SK-N-SH (cell line): ENCODE data around the gene NDFIP1. TPM values are rescaled to one million over a fixed set of nuclear protein-coding genes. Genes with fewer than 3 reads are reported as not detected.

Source experiments
- CTCF ChIA-PET: fragments of 300-600, 350-600 bp; formaldehyde crosslinking; extraction: SDS; loops from one replicate; lab custom pipeline; 2021; lab: Yijun Ruan, JAX
- POLR2A ChIA-PET: fragments of 350-600 bp; sonication (Branson Sonifier 250); formaldehyde crosslinking; extraction: SDS; loops from one replicate; lab custom pipeline; 2020; ENCODE audit warnings: antibody characterized with exemption, inconsistent platforms; lab: Yijun Ruan, JAX
- DNase-seq: peaks from one replicate; pipeline ENCODE4 v3.0.0; 2012
- H2AFZ ChIP-seq: fragments of 200-600 bp; sonication (generic); 2 replicates; pipeline ENCODE4 v1.8.1; 2016; ENCODE audit warnings: antibody characterized with exemption, mild to moderate bottlenecking, low read depth
- H3F3A ChIP-seq: fragments of 200-600 bp; sonication (generic); replicated peaks from 2 replicates; pipeline ENCODE3; 2016; ENCODE audit warnings: antibody characterized with exemption, mild to moderate bottlenecking; ENCODE audit not compliant: insufficient read depth
- H3K27ac ChIP-seq, 2 experiments: fragments of 200-500 bp in 1 of 2; fragments of 200-600 bp in 1 of 2; sonication (Bioruptor generic) in 1 of 2; sonication (generic), shearing (Covaris generic) in 1 of 2; 2 replicates each; pipeline versions ENCODE4 v1.5.1 to v1.6.1; 2014 to 2016; ENCODE audit warnings: low read depth in 2 of 2, inconsistent platforms in 1 of 2, low read length in 1 of 2, mild to moderate bottlenecking in 1 of 2, mixed read lengths in 1 of 2
- H3K27me3 ChIP-seq: fragments of 200-600 bp; sonication (generic), shearing (Covaris generic); 2 replicates; pipeline ENCODE4 v1.6.1; 2016; ENCODE audit warnings: mixed run types; ENCODE audit not compliant: insufficient read depth
- H3K36me3 ChIP-seq, 2 experiments: fragments of 200-500 bp in 1 of 2; fragments of 200-600 bp in 1 of 2; sonication (Bioruptor generic) in 1 of 2; sonication (generic) in 1 of 2; replicated peaks in 1 of 2; 2 replicates each; pipeline versions ENCODE3 to v1.5.1; 2014 to 2016; ENCODE audit warnings: low read length in 1 of 2, mild to moderate bottlenecking in 1 of 2; ENCODE audit not compliant: insufficient read depth in 2 of 2, control insufficient read depth in 1 of 2
- H3K4me1 ChIP-seq, 2 experiments: fragments of 200-500 bp in 1 of 2; fragments of 200-600 bp in 1 of 2; sonication (Bioruptor generic) in 1 of 2; sonication (generic), shearing (Covaris generic) in 1 of 2; 2 replicates each; pipeline versions ENCODE4 v1.5.1 to v1.6.1; 2014 to 2016; ENCODE audit warnings: low read depth in 1 of 2, low read length in 1 of 2, mixed run types in 1 of 2; ENCODE audit not compliant: insufficient read depth in 2 of 2, control insufficient read depth in 1 of 2
- H3K4me2 ChIP-seq: fragments of 200-600 bp; sonication (generic), shearing (Covaris generic); 2 replicates; pipeline ENCODE4 v1.6.1; 2017; ENCODE audit warnings: mixed run types
- H3K4me3 ChIP-seq, 2 experiments: fragments of 200-500 bp in 1 of 2; fragments of 200-600 bp in 1 of 2; sonication (Bioruptor generic) in 1 of 2; sonication (generic), shearing (Covaris generic) in 1 of 2; 2 replicates each; pipeline versions ENCODE4 v1.5.1 to v1.8.1; 2014 to 2016; ENCODE audit warnings: low read depth in 2 of 2, inconsistent platforms in 1 of 2, low read length in 1 of 2, mild to moderate bottlenecking in 1 of 2, mixed read lengths in 1 of 2, moderate library complexity in 1 of 2
- H3K79me2 ChIP-seq: fragments of 200-600 bp; sonication (generic); 2 replicates; pipeline ENCODE4 v1.8.1; 2017; ENCODE audit warnings: mild to moderate bottlenecking; ENCODE audit not compliant: insufficient read depth
- H3K9ac ChIP-seq: fragments of 200-600 bp; sonication (generic); 2 replicates; pipeline ENCODE4 v1.6.1; 2017; ENCODE audit warnings: mixed run types
- H3K9me2 ChIP-seq: fragments of 200-600 bp; sonication (generic); 2 replicates; pipeline ENCODE4 v1.6.1; 2017; ENCODE audit warnings: mixed run types
- H3K9me3 ChIP-seq: fragments of 200-600 bp; sonication (generic); 2 replicates; pipeline ENCODE4 v1.6.1; 2017; ENCODE audit warnings: mixed run types, mild to moderate bottlenecking, moderate library complexity
- H4K20me1 ChIP-seq: fragments of 200-600 bp; sonication (generic); 2 replicates; pipeline ENCODE4 v1.6.1; 2017; ENCODE audit warnings: mild to moderate bottlenecking, mixed run types; ENCODE audit not compliant: insufficient read depth
- CHD2 ChIP-seq: fragments of 150-350 bp; IDR thresholded peaks from 2 replicates; pipeline ENCODE4 v1.6.1; 2018; ENCODE audit warnings: low read length; ENCODE audit not compliant: partially characterized antibody
- EP300 ChIP-seq, 2 experiments: IDR thresholded peaks; 2 replicates each; pipeline versions ENCODE4 v1.4.0 to v1.6.1; 2012; ENCODE audit warnings: borderline replicate concordance in 1 of 2, low read depth in 1 of 2, low read length in 1 of 2
- EZH2phosphoT487 ChIP-seq: fragments of 200-600 bp; sonication (generic); IDR thresholded peaks from 2 replicates; pipeline ENCODE4 v1.6.1; 2017; ENCODE audit warnings: low read depth, mixed run types, mild to moderate bottlenecking, antibody characterized with exemption, moderate library complexity, borderline replicate concordance
- FOSL2 ChIP-seq: IDR thresholded peaks from 2 replicates; pipeline ENCODE4 v1.4.0; 2012; ENCODE audit warnings: low read depth, mild to moderate bottlenecking, moderate library complexity, borderline replicate concordance
- FOXJ3 ChIP-seq: sonication (generic); formaldehyde crosslinking; IDR thresholded peaks from 2 replicates; pipeline ENCODE4 v1.5.1; 2020; ENCODE audit warnings: mild to moderate bottlenecking, missing genetic modification reagents
- GABPA ChIP-seq: IDR thresholded peaks from 2 replicates; pipeline ENCODE4 v1.4.0; 2012; ENCODE audit warnings: low read depth, mild to moderate bottlenecking
- GATA2 ChIP-seq: sonication (generic); formaldehyde crosslinking; IDR thresholded peaks from 2 replicates; pipeline ENCODE4 v1.5.0; 2020; ENCODE audit warnings: mild to moderate bottlenecking, missing genetic modification reagents
- NFIC ChIP-seq: IDR thresholded peaks from 2 replicates; pipeline ENCODE4 v1.4.0; 2012; ENCODE audit warnings: borderline replicate concordance
- NRF1 ChIP-seq: IDR thresholded peaks from 2 replicates; pipeline ENCODE4 v1.6.1; 2012; ENCODE audit warnings: low read depth, mild to moderate bottlenecking, low read length
- POLR2AphosphoS5 ChIP-seq: IDR thresholded peaks from 2 replicates; pipeline ENCODE4 v1.6.1; 2012; ENCODE audit warnings: low read depth, low read length
- RAD21 ChIP-seq: IDR thresholded peaks from 2 replicates; pipeline ENCODE4 v1.6.1; 2012; ENCODE audit warnings: mild to moderate bottlenecking, low read length
- RCOR1 ChIP-seq: fragments of 150-350 bp; IDR thresholded peaks from 2 replicates; pipeline ENCODE4 v1.6.1; 2017; ENCODE audit warnings: antibody characterized with exemption, low read length
- RFX5 ChIP-seq: IDR thresholded peaks from 2 replicates; pipeline ENCODE4 v1.6.1; 2012; ENCODE audit warnings: mild to moderate bottlenecking, improper control_type of control experiment, low read length
- RXRA ChIP-seq: IDR thresholded peaks from 2 replicates; pipeline ENCODE4 v1.4.0; 2012; ENCODE audit warnings: low read depth, mild to moderate bottlenecking, borderline replicate concordance
- SIN3A ChIP-seq: IDR thresholded peaks from 2 replicates; pipeline ENCODE4 v1.6.1; 2012; ENCODE audit warnings: low read depth, mild to moderate bottlenecking, low read length, moderate library complexity, borderline replicate concordance
- SMC3 ChIP-seq: IDR thresholded peaks from 2 replicates; pipeline ENCODE4 v1.6.1; 2012; ENCODE audit warnings: low read depth, low read length, improper control_type of control experiment
- TAF1 ChIP-seq: IDR thresholded peaks from 2 replicates; pipeline ENCODE4 v1.6.1; 2012; ENCODE audit warnings: low read depth, mild to moderate bottlenecking, low read length, moderate library complexity, borderline replicate concordance
- TCF12 ChIP-seq: IDR thresholded peaks from 2 replicates; pipeline ENCODE4 v1.4.0; 2012
- TEAD4 ChIP-seq: IDR thresholded peaks from 2 replicates; pipeline ENCODE4 v1.4.0; 2012; ENCODE audit warnings: mild to moderate bottlenecking, borderline replicate concordance; ENCODE audit not compliant: insufficient read depth
- WGBS: methylation state at CpG from one replicate; pipeline ENCODE4 v1.1.6; 2017; ENCODE audit warnings: low lambda C conversion rate; 5-methylcytosine and 5-hydroxymethylcytosine counted together
- polyA plus RNA-seq, 3 experiments: library from polyadenylated mRNA; depleted of rRNA; stranded (reverse); fragments of >200 nt; gene quantifications; 2 replicates each; pipeline ENCODE4 v1.2.3, GENCODE V29; 2012
- TF ChIP-seq, protein P1 (sequence below): IDR thresholded peaks from 2 replicates; pipeline ENCODE4; 2012
- TF ChIP-seq, protein P2 (sequence below): fragments of 200-600 bp; sonication (generic); IDR thresholded peaks from 2 replicates; pipeline ENCODE4 v1.6.1; 2017; ENCODE audit warnings: antibody characterized with exemption, mild to moderate bottlenecking, moderate library complexity
- TF ChIP-seq, protein P3 (sequence below): fragments of 150-350 bp; IDR thresholded peaks from 2 replicates; pipeline ENCODE4 v1.6.1; 2017; ENCODE audit warnings: antibody characterized with exemption, low read length, low read depth, borderline replicate concordance
- TF ChIP-seq, protein P4 (sequence below): IDR thresholded peaks from 2 replicates; pipeline ENCODE4 v1.4.0; 2012; ENCODE audit warnings: low read depth
- TF ChIP-seq, protein P5 (sequence below): IDR thresholded peaks from 2 replicates; pipeline ENCODE4 v1.4.0; 2012; ENCODE audit warnings: low read depth, borderline replicate concordance
- TF ChIP-seq, protein P6 (sequence below): IDR thresholded peaks from 2 replicates; pipeline ENCODE4 v1.6.1; 2012; ENCODE audit warnings: mild to moderate bottlenecking, low read depth, low read length, moderate library complexity

Gene NDFIP1
- polyA plus RNA-seq, 1 of the 3 experiments (the other 2 are of a cell fraction) = 40.0 TPM

DNA sequence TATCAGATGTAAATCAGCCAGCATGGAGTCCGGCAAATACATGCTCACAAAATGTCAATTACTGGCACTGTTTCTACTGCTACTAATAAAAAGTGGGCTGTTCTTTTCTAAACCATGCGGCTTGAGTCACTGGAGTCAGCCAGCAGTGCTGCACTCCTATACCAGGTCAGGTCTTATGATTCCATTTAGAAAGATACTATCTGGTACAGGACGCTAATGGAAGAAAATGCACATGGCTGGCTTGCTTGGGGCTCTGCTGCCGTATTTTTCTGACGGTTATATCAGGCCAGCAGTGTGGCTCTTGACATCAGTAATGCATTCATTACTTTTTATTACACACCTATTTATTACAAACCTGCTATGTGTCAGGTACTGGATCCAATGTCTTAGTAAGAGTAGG is 74.3 kb downstream of the NDFIP1 start:
- Histone ChIP-seq H3K36me3 (no peaks in the 10 kb centered on the region), H4K20me1 (no peaks in the 10 kb centered on the region), H3K4me1 (peaks cover 0 to 78% of the 10 kb centered on the region in 2 experiments; a peak in 2 of 4 replicates), H3F3A (no peaks in the 10 kb centered on the region), H3K27me3 (no peaks in the 10 kb centered on the region), H3K9me3 (no peaks in the 10 kb centered on the region), H3K79me2 (no peaks in the 10 kb centered on the region), H2AFZ (no peak overlapping the region), H3K4me3 (no peak overlapping the region), H3K9me2 (no peaks in the 10 kb centered on the region), H3K9ac (no peak overlapping the region), H3K27ac (peak overlapping the region in 1 of 2 experiments; percentile 98; a peak in 2 of 4 replicates), H3K4me2 (no peak overlapping the region)
- DNase-seq = peak; percentile 80
- POLR2A ChIA-PET = interaction anchor here (0.8 to 1.7 kb wide), 4 partner anchors 140 to 226 kb away, joined by 3 to 7 read pairs (median 3); partner anchors contain the start of gene SPRY4
- WGBS = 28% methylated on average over 5 of the region's 5 CpGs
- CTCF ChIA-PET = interaction anchor here (0.7 to 4.9 kb wide), 8 partner anchors 16 to 516 kb away, joined by 3 to 34 read pairs (median 5); partner anchors contain the start of gene SPRY4
- TF ChIP-seq SIN3A (no peak), EP300 (IDR thresholded peaks at IDR 0.05; ENCODE audit: borderline replicate concordance in 1 of 2, low read depth in 1 of 2, low read length in 1 of 2) (peak in 1 of 2 experiments; percentile 98; a peak in 2 of 4 replicates), GATA2 (CRISPR knock-in tag) (peak; percentile 97), RFX5 (no peak), FOXJ3 (peak; percentile 87), NFIC (no peak), NRF1 (no peak), RXRA (no peak), POLR2AphosphoS5 (no peak), EZH2phosphoT487 (no peak), TAF1 (no peak), SMC3 (0 out of 2 replicates have a peak, but pooled peaks have one; percentile 10), TCF12 (peak; percentile 53; the same call in 1 of the 2 replicates), CHD2 (peak; percentile 88), FOSL2 (no peak), GABPA (no peak), RCOR1 (peak; percentile 92), TEAD4 (no peak), RAD21 (peak; percentile 38; the same call in 1 of the 2 replicates)
- TF ChIP-seq, protein P1, sequence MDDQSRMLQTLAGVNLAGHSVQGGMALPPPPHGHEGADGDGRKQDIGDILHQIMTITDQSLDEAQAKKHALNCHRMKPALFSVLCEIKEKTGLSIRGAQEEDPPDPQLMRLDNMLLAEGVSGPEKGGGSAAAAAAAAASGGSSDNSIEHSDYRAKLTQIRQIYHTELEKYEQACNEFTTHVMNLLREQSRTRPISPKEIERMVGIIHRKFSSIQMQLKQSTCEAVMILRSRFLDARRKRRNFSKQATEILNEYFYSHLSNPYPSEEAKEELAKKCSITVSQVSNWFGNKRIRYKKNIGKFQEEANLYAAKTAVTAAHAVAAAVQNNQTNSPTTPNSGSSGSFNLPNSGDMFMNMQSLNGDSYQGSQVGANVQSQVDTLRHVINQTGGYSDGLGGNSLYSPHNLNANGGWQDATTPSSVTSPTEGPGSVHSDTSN = no peak
- TF ChIP-seq, protein P2, sequence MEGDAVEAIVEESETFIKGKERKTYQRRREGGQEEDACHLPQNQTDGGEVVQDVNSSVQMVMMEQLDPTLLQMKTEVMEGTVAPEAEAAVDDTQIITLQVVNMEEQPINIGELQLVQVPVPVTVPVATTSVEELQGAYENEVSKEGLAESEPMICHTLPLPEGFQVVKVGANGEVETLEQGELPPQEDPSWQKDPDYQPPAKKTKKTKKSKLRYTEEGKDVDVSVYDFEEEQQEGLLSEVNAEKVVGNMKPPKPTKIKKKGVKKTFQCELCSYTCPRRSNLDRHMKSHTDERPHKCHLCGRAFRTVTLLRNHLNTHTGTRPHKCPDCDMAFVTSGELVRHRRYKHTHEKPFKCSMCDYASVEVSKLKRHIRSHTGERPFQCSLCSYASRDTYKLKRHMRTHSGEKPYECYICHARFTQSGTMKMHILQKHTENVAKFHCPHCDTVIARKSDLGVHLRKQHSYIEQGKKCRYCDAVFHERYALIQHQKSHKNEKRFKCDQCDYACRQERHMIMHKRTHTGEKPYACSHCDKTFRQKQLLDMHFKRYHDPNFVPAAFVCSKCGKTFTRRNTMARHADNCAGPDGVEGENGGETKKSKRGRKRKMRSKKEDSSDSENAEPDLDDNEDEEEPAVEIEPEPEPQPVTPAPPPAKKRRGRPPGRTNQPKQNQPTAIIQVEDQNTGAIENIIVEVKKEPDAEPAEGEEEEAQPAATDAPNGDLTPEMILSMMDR = no peak
- TF ChIP-seq, protein P3, sequence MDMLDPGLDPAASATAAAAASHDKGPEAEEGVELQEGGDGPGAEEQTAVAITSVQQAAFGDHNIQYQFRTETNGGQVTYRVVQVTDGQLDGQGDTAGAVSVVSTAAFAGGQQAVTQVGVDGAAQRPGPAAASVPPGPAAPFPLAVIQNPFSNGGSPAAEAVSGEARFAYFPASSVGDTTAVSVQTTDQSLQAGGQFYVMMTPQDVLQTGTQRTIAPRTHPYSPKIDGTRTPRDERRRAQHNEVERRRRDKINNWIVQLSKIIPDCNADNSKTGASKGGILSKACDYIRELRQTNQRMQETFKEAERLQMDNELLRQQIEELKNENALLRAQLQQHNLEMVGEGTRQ = no peak
- TF ChIP-seq, protein P4, sequence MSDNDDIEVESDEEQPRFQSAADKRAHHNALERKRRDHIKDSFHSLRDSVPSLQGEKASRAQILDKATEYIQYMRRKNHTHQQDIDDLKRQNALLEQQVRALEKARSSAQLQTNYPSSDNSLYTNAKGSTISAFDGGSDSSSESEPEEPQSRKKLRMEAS = no peak
- TF ChIP-seq, protein P5, sequence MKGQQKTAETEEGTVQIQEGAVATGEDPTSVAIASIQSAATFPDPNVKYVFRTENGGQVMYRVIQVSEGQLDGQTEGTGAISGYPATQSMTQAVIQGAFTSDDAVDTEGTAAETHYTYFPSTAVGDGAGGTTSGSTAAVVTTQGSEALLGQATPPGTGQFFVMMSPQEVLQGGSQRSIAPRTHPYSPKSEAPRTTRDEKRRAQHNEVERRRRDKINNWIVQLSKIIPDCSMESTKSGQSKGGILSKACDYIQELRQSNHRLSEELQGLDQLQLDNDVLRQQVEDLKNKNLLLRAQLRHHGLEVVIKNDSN = no peak
- TF ChIP-seq, protein P6, sequence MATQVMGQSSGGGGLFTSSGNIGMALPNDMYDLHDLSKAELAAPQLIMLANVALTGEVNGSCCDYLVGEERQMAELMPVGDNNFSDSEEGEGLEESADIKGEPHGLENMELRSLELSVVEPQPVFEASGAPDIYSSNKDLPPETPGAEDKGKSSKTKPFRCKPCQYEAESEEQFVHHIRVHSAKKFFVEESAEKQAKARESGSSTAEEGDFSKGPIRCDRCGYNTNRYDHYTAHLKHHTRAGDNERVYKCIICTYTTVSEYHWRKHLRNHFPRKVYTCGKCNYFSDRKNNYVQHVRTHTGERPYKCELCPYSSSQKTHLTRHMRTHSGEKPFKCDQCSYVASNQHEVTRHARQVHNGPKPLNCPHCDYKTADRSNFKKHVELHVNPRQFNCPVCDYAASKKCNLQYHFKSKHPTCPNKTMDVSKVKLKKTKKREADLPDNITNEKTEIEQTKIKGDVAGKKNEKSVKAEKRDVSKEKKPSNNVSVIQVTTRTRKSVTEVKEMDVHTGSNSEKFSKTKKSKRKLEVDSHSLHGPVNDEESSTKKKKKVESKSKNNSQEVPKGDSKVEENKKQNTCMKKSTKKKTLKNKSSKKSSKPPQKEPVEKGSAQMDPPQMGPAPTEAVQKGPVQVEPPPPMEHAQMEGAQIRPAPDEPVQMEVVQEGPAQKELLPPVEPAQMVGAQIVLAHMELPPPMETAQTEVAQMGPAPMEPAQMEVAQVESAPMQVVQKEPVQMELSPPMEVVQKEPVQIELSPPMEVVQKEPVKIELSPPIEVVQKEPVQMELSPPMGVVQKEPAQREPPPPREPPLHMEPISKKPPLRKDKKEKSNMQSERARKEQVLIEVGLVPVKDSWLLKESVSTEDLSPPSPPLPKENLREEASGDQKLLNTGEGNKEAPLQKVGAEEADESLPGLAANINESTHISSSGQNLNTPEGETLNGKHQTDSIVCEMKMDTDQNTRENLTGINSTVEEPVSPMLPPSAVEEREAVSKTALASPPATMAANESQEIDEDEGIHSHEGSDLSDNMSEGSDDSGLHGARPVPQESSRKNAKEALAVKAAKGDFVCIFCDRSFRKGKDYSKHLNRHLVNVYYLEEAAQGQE = no peak
